Activated naive CD4-positive, alpha-beta T cell treated with anti-CD3 and anti-CD28 coated beads for 36 hours (primary cell): Measurements from ENCODE around the gene C1D. TPM values are rescaled to one million over a fixed set of nuclear protein-coding genes. Genes with fewer than 3 reads are reported as not detected.

Experiments
- CTCF ChIA-PET: fragments of 350-600 bp; sonication (Branson Sonifier 250); formaldehyde crosslinking; loops from one replicate; lab custom pipeline; 2021; ENCODE audit warnings: antibody characterized with exemption; lab: Charles Lee
- DNase-seq: peaks from one replicate; pipeline ENCODE4 v3.0.0-alpha.2; 2020
- H3K27ac Mint-ChIP-seq: one replicate; pipeline ENCODE4 v1.8.0; 2021; ENCODE audit warnings: mild to moderate bottlenecking, mixed read lengths
- H3K27me3 Mint-ChIP-seq: one replicate; pipeline ENCODE4 v1.8.0; 2021; ENCODE audit warnings: low read depth, mixed read lengths
- H3K36me3 Mint-ChIP-seq: one replicate; pipeline ENCODE4 v1.8.0; 2021; ENCODE audit warnings: low read depth, mixed read lengths
- H3K4me1 Mint-ChIP-seq: one replicate; pipeline ENCODE4 v1.8.0; 2021; ENCODE audit warnings: low read depth, mixed read lengths
- H3K4me3 Mint-ChIP-seq: one replicate; pipeline ENCODE4 v1.8.0; 2021; ENCODE audit warnings: mild to moderate bottlenecking, moderate library complexity, mixed read lengths
- H3K9me3 Mint-ChIP-seq: one replicate; pipeline ENCODE4 v1.8.0; 2021; ENCODE audit warnings: mixed read lengths
- intact Hi-C: fragments of 100-400 bp; cut with micrococcal nuclease; formaldehyde crosslinking; loops from one replicate; pipeline ENCODE4 v1.15.1; 2023
- total RNA-seq, 2 experiments: library from RNA; stranded (reverse); gene quantifications; one replicate each; pipeline ENCODE4 v1.2.3, GENCODE V29; 2021

The C1D gene
- total RNA-seq, 2 experiments from 2014 or later, result 19.0 to 21.4 TPM

DNA sequence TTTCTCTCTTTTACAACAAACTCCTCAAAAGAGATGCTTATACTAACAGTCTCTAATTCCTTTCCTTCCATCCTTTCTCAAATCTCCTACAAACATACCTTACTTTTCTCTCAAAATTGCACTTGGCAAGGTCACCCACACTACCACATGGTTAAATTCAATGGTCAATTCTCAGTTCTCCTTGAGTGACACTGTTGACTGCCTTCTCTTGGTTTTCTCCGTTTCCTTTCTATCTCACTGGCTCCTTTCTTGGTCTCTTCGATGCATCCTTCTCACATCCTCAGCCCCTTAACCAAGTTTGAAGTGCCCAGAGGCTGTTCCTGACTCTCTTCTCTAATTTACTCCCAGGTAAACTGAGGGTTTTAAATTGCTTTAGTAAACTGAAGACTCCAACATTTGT, 12.5 kb downstream of the C1D start:
- Mint-ChIP-seq H3K4me1 (peaks cover 38% of the 10 kb centered on the region), H3K27ac (no peak overlapping the region), H3K27me3 (no peaks in the 10 kb centered on the region), H3K9me3 (no peaks in the 10 kb centered on the region), H3K4me3 (no peak overlapping the region), H3K36me3 (peaks cover 9% of the 10 kb centered on the region)
- no peak for DNase-seq
- intact Hi-C loops, result no loop called here
- CTCF ChIA-PET, result no interaction called here

DNA sequence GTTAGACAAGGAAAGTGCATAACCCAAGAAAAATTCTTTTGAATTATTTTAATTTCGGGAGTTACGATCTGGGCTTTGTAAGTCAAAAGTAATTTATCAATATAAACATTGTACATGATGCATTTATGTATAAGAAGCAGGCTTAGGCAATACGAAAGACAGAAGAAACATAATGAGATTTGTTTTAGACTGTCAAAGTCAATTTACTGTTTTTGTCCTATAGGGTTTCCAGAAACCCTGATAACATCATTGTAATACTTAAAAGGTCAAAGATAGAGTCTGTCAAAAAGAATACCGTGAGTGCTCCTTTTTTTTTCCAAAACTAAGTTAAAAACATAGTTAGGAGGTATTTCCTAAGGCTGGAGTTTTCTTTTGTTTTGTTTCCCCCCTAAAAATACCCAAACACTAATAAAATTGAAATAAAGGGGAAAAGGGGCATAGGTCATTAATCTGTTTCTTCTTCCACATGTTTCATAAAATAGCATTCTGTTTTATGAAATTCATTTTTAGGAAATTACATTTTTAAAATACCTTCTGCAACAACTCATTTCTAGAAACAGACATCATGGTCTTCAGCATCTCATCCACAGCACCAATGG, 16.1 kb downstream of the C1D start:
- intact Hi-C loops, result no loop called here
- Mint-ChIP-seq H3K27ac (no peak overlapping the region), H3K27me3 (no peaks in the 10 kb centered on the region), H3K4me3 (no peak overlapping the region), H3K9me3 (no peaks in the 10 kb centered on the region), H3K4me1 (peaks cover 13% of the 10 kb centered on the region), H3K36me3 (peaks cover 9% of the 10 kb centered on the region)
- no peak for DNase-seq
- CTCF ChIA-PET, result interaction anchor here (0.7 kb wide), 1 partner anchor 190 kb away, joined by 3 read pairs; no protein-coding TSS in a partner anchor

DNA sequence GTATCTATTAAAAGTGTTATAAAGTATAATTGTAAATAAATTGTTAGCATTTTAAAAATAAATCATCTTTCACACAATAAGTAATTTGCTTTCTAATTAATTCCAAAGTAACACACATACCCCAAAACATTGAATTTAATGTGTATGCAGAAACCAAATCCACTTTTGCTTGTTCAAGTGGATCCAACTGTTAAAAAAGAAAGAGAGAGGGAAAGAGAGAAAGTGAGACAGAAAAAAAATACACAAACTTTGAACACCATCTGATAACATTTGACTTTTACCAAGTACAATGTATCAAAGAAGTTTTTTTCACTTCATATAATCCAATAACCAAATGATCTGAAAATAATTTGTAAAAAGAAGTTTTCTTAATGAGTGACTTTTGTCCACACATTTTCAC, 16.6 kb downstream of the C1D start:
- CTCF ChIA-PET, result no interaction called here
- intact Hi-C loops, result no loop called here
- Mint-ChIP-seq H3K27me3 (no peaks in the 10 kb centered on the region), H3K4me1 (peaks cover 10% of the 10 kb centered on the region), H3K36me3 (peaks cover 8% of the 10 kb centered on the region), H3K9me3 (no peaks in the 10 kb centered on the region), H3K27ac (no peak overlapping the region), H3K4me3 (no peak overlapping the region)
- no peak for DNase-seq

DNA sequence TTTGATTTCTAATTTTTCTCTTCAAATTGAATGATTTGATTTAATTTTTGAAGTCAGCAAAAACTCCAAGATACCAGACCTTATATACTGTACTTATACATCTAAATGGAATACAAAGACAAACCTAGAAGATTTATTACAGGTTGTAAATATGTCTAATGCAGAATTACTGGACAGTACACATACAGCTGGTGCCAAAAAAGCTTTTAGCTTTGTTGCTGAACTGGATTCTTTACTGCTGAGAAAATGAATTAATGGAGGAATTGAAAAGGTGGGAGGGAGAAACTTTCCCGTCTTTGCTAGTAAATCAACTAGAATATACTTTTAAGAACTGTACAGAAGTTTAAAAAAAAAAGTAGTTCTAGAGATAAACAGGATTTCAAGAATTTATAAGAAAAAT, 17.5 kb downstream of the C1D start:
- no peak overlapping the region for H3K27ac Mint-ChIP-seq
- peaks cover 3% of the 10 kb centered on the region for H3K4me1 Mint-ChIP-seq
- H3K9me3 Mint-ChIP-seq, result no peaks in the 10 kb centered on the region
- H3K27me3 Mint-ChIP-seq, result no peaks in the 10 kb centered on the region
- intact Hi-C loops, result no loop called here
- no peak overlapping the region for H3K4me3 Mint-ChIP-seq
- DNase-seq, result no peak
- CTCF ChIA-PET, result no interaction called here
- H3K36me3 Mint-ChIP-seq, result peaks cover 4% of the 10 kb centered on the region

DNA sequence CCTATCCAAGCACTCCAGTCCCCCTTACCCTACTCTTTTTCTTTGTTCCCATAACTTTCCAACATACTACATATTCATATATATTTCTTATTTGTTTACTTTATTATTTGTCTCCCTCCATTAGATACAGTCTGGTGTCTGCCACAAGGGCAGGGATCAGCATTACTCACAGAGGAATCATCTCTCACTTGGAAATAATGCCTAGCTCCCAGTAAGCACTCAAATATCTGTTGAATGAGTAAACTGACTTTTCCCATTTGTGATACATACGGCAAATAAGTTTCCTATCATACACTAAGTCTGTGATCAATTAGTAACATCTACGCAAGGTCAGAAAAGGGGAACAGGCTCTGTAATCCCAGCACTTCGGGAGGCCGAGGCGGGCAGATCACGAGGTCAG, 18.7 kb downstream of the C1D start:
- intact Hi-C loops, result no loop called here
- H3K36me3 Mint-ChIP-seq, result peaks cover 2% of the 10 kb centered on the region
- no peak overlapping the region for H3K4me3 Mint-ChIP-seq
- no peak overlapping the region for H3K27ac Mint-ChIP-seq
- no peaks in the 10 kb centered on the region for H3K9me3 Mint-ChIP-seq
- no peaks in the 10 kb centered on the region for H3K27me3 Mint-ChIP-seq
- H3K4me1 Mint-ChIP-seq, result peaks cover 7% of the 10 kb centered on the region
- CTCF ChIA-PET, result no interaction called here
- no peak for DNase-seq

DNA sequence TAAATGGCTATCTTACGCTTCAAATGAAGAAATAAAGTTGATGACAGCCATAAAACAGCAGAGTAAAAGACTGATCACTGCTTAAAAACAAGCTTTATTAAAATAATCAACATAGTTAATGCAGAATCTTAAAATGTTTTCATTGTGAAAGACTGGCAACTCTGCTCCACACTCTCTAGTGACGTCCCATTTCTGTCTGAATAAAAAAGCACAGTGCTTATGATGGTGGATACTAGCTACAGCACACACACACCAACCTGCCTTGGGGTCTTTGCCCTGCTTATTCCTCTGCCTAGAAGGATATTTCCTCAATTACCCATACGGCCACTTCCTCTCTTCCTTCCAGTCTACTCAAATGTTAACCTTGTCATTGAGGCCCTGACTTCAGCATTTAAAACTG, 19.1 kb downstream of the C1D start:
- H3K27ac Mint-ChIP-seq, result no peak overlapping the region
- H3K9me3 Mint-ChIP-seq, result no peaks in the 10 kb centered on the region
- H3K4me1 Mint-ChIP-seq, result peaks cover 7% of the 10 kb centered on the region
- H3K36me3 Mint-ChIP-seq, result peaks cover 2% of the 10 kb centered on the region
- intact Hi-C loops, result no loop called here
- DNase-seq, result no peak
- H3K27me3 Mint-ChIP-seq, result no peaks in the 10 kb centered on the region
- no peak overlapping the region for H3K4me3 Mint-ChIP-seq
- CTCF ChIA-PET, result no interaction called here

DNA sequence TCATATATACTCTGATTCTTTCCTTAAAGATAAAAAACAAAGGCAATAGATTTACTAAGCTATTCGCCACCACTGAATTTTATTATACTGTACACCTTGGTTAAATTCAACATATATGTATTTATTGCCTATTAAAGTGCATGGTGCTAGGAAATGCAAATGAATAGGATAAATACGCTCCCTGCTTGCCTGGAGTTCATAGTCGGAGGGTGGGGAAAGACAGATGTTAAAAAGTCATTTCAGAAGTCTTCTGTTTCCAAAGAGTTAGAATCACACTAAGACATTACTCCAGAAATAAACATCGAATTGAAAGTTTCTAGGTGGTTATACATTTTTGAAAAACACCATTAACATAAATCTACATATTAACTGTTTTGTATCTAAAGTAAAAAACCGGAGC, 19.8 kb downstream of the C1D start:
- intact Hi-C loops, result no loop called here
- CTCF ChIA-PET, result no interaction called here
- Mint-ChIP-seq H3K36me3 (peaks cover 2% of the 10 kb centered on the region), H3K4me3 (no peak overlapping the region), H3K9me3 (no peaks in the 10 kb centered on the region), H3K4me1 (peaks cover 7% of the 10 kb centered on the region), H3K27me3 (no peaks in the 10 kb centered on the region), H3K27ac (no peak overlapping the region)
- DNase-seq, result no peak

DNA sequence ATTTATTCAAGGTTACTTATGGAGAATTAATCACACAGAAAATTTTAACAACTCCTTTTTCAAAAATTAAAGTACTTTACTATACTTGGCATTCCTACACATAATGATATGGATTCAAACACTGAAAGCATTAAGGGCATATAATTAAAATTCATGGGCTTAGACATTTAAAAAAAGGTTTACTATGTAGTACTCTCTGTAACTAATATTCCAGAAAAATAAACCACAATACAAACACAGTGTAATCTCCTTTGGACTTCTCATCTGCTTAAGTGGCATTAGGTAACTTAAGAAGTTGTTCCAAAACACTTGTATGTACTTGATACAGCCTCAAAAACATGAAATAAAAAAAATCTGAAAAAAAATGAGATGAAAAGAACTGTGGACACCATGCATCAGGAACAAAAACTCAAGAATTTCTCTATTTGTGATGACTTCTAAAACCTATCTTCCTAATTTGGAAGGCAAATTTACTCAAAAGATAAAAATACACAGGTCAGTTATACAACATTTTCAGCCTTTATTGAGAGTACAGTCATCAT, 21.0 kb downstream of the C1D start:
- Mint-ChIP-seq H3K27me3 (no peaks in the 10 kb centered on the region), H3K36me3 (no peaks in the 10 kb centered on the region), H3K4me3 (no peak overlapping the region), H3K4me1 (peaks cover 7% of the 10 kb centered on the region), H3K27ac (no peak overlapping the region), H3K9me3 (no peaks in the 10 kb centered on the region)
- no peak for DNase-seq
- intact Hi-C loops, result no loop called here
- CTCF ChIA-PET, result interaction anchor here (0.6 kb wide), 1 partner anchor 237 kb away, joined by 3 read pairs; no protein-coding TSS in a partner anchor

DNA sequence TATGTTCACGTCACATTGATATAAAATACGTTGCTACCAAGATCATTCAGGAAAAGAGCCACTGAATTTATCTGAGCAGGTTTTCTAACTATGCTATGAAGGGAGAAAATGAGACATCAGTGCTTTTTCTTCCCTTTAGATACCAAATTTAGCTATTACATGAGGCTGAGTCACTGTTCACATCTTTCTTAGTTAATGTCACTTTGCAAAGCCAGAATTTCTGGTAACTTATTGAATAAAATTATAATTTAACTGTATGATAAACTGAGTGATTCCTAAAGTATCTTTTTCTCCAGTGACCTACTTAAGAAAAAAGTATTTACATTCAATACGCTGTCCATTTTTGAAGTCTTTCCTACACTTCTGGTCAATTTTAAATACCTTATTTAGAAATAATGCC, 22.7 kb downstream of the C1D start:
- no peak overlapping the region for H3K4me3 Mint-ChIP-seq
- no peaks in the 10 kb centered on the region for H3K9me3 Mint-ChIP-seq
- H3K27ac Mint-ChIP-seq, result no peak overlapping the region
- intact Hi-C loops, result no loop called here
- CTCF ChIA-PET, result interaction anchor here (0.7 kb wide), 1 partner anchor 359 kb away, joined by 3 read pairs; no protein-coding TSS in a partner anchor
- peaks cover 7% of the 10 kb centered on the region for H3K4me1 Mint-ChIP-seq
- H3K36me3 Mint-ChIP-seq, result no peaks in the 10 kb centered on the region
- no peak for DNase-seq
- H3K27me3 Mint-ChIP-seq, result no peaks in the 10 kb centered on the region

DNA sequence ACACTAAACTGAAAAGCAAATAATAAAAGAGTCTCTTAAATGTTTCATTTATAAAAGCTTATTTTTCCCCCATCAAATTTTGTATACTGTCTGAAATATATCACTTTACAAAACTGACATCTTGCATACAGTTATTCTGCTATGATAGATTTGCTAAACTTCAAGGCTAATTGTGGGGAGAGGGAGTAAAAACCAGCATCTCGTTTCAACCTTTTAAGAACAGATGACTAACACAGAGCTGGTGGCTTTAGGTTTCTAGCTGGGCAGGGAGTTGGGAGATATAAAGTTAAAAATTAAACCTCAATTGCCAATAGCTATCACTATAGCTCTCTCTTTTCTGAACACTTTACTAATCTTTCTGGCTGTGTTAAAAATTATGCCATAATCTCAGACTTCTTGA, 23.5 kb downstream of the C1D start:
- intact Hi-C loops, result no loop called here
- Mint-ChIP-seq H3K4me3 (no peak overlapping the region), H3K27me3 (no peaks in the 10 kb centered on the region), H3K4me1 (peaks cover 7% of the 10 kb centered on the region), H3K36me3 (no peaks in the 10 kb centered on the region), H3K9me3 (no peaks in the 10 kb centered on the region), H3K27ac (no peak overlapping the region)
- DNase-seq, result no peak
- CTCF ChIA-PET, result no interaction called here

DNA sequence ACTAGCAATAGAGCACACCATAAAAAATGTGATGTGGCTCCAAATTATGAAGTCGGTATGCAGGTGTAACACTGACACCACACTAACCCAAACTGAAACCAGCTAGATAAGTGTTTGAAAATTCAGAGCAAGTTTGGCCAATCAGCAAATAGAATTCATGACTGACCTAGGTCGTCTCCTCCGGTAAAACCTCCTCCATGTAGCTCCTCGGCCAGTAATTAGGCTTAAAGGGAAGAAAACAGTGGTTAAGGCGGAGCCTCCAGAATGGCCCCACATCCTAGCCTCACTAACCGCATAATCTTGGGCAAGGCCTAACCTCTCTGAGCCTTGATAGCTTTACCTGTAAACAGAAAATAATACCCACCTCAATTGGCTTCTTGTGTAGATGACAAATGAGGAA, 30.1 kb downstream of the C1D start:
- intact Hi-C loops, result no loop called here
- CTCF ChIA-PET, result interaction anchor here (0.6 to 1.2 kb wide), 3 partner anchors 312 to 964 kb away, joined by 3 read pairs; no protein-coding TSS in a partner anchor
- Mint-ChIP-seq H3K27me3 (no peaks in the 10 kb centered on the region), H3K9me3 (no peaks in the 10 kb centered on the region), H3K4me1 (no peaks in the 10 kb centered on the region), H3K4me3 (no peak overlapping the region), H3K36me3 (no peaks in the 10 kb centered on the region), H3K27ac (no peak overlapping the region)
- no peak for DNase-seq

DNA sequence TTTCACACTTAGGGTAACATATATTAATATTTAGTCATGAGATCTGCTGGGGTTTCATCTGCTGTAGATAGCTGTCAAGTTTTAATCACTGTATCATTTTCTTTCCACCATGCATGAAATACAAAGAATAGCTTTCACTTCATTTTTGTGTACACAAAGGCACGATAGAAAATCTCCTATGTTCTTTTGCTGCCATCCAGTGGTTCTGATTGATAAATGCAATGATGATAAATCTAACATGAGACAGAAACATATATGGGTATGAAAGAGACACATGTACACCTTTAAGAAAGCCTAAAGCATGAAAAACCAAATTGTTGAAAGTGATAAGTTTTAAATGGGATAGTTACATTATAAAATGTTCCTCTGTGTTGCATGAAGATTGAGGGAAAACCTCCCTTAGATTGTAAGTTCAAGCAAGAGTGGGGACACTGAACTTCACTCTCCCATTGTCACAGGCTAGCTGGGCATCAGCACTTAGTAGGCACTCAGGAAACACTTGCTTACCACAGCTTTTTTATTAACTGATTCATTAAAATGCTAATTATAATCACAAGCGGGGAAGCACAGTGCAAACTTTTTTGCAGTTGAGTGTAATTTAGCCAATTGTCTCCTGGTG, 31.2 kb downstream of the C1D start:
- intact Hi-C loops, result loop anchor here (1.0 to 2.0 kb wide), 4 partner anchors 185 to 1603 kb away; no protein-coding TSS in a partner anchor
- no peaks in the 10 kb centered on the region for H3K27me3 Mint-ChIP-seq
- H3K36me3 Mint-ChIP-seq, result no peaks in the 10 kb centered on the region
- H3K4me3 Mint-ChIP-seq, result no peak overlapping the region
- H3K27ac Mint-ChIP-seq, result no peak overlapping the region
- H3K4me1 Mint-ChIP-seq, result no peaks in the 10 kb centered on the region
- no peak for DNase-seq
- CTCF ChIA-PET, result interaction anchor here (0.7 to 1.3 kb wide), 7 partner anchors 45 to 776 kb away, joined by 3 to 5 read pairs (median 4); no protein-coding TSS in a partner anchor
- H3K9me3 Mint-ChIP-seq, result no peaks in the 10 kb centered on the region

DNA sequence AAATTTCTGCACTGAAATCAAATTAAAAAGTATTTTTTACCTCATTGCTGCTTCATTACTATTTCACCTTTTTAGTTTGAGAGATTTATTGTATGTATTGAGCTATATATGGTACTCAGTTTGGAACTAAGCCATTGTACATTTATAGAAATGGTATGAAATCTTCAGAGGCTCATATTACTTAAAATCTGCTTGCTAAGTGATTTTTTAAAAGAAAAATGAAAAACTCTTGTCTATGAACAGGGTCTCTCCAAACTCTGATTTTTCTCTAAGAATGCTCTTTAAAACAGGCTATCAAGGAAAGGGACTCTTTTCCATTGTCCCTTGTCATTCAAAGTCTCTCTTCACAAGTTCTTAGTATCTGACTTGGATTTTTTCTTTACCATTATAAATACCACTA, 31.8 kb downstream of the C1D start:
- H3K36me3 Mint-ChIP-seq, result no peaks in the 10 kb centered on the region
- no peak overlapping the region for H3K27ac Mint-ChIP-seq
- H3K4me1 Mint-ChIP-seq, result no peaks in the 10 kb centered on the region
- no peaks in the 10 kb centered on the region for H3K27me3 Mint-ChIP-seq
- intact Hi-C loops, result loop anchor here (1.0 to 2.0 kb wide), 4 partner anchors 184 to 1602 kb away; no protein-coding TSS in a partner anchor
- no peak for DNase-seq
- CTCF ChIA-PET, result interaction anchor here (0.6 to 1.3 kb wide), 6 partner anchors 44 to 776 kb away, joined by 3 to 5 read pairs (median 4); no protein-coding TSS in a partner anchor
- H3K4me3 Mint-ChIP-seq, result no peak overlapping the region
- H3K9me3 Mint-ChIP-seq, result no peaks in the 10 kb centered on the region
